ENCODE data around the gene SRXN1.
"Not testable (repeated sequence)": the region's sequence is repeated elsewhere in the genome, so short reads cannot be mapped to it uniquely, and the experiment has no call there.

The SRXN1 gene

DNA sequence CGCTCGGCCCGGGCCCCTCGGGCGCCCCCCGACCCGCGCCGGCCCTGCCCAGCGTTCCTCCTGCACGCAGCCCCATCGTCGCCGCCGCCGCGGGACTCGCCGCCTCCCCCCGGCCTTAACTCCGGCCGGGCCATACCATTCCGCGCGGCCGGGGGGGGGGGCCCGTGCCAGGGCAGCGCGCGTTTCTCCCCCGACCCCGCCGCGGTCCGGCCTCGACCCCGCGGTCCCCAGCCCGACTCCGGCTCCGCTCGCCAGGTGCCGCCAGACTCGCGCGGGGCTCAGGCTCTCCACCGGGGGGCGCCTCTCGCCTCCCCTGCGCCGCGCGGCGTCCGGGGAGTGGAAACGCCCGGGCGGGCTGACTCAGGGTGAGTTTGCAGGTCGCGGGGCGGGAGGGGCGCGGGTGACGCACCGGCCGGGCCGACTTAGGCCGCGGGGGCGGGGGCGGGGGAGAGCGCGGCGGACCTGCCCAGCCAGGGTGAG is at the start of gene SRXN1:
Gene SRXN1, minus strand, starts transcription at position 91 of the 480 bp plus-strand sequence. Its CDS starts 15 bp downstream, at position 76.
- peak; percentile 64 to 79 for DNase-seq (ENCODE audit: low read depth in 1 of 2, low spot score in 1 of 2)

DNA sequence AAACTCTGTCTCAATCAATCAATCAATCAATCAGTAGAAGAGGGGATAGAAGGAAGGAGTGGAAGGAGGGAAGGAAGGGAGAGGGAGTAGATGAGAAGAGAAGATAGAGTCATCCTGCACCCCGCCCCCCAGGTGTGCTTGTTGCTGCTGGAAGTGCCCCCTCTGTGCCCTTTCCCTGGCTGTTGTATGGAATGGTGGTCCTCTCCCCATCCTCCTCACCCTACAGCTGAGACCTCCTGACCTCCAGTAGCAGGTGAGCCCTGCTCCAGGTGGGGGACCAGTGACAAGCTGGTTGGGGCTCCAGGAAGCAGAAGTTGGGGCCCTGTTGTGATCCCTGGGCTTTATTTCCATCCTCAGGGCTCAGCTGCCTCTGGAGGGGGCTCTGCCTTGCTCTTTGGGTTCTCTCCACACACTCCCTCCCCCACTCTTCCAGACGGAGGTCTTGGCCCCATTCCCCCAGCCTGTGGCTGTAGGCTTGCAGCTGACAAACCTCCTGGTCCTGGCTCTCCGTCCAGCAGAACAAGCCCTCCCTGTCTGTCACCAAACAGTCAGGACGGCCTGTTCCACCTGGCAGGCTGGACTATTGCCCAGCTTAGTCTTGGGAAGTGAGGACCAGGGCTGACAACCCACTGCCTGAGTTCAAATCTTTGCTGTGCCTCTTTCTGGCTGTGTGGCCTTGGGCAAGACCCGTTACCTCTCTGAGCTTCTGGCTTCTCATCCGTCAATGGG is 48.6 kb upstream of the SRXN1 start:
- DNase-seq (ENCODE audit: low read depth in 1 of 2, low spot score in 1 of 2), result no peak

- DNase-seq (ENCODE audit: low read depth in 1 of 2, low spot score in 1 of 2), result no peak
Measured at GRCh38 chr20:699811-700338, 46.9 kb upstream of the SRXN1 start.

- no peak for DNase-seq (ENCODE audit: low read depth in 1 of 2, low spot score in 1 of 2)
Measured at GRCh38 chr20:699342-699741, 46.3 kb upstream of the SRXN1 start.

DNA sequence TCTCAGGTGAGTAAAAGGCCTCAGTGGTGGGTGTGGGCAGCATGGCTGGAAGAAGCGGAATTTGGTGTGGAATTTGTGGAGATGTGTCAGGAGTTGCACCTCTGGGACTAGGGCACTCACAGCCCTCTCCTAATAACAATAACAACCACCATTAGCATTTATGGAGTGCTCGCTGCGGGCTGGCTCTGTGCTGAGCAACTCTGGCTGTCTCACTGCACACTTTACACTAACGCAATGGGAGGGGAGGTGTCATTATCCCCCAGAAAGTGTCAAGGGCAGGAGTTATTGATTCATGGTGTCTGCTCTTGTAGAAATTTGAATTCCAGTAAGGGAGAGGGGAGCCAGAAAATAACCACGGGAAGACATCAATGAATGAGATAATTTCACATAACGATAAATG is 45.3 kb upstream of the SRXN1 start:
- no peak for DNase-seq (ENCODE audit: low read depth in 1 of 2, low spot score in 1 of 2)

DNA sequence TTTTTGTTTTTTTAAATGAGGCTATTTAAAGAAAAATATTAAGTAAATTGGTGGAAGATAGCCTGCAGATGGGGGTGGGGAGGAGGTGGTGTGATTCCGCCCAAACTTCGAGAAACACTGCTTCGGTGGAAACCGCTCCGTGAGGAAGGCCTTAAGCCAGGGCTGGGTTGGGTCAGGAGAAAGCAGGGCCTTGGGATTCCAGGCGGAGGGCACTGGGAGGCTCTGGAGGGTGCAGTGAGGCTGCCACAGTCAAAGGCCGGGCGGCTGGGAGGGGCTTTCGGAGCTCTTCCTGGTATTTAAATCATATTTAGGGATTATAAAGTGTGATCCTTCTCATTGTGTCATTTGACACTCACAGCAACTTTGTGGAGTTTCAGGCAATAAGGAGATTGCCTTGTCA is 44.8 kb upstream of the SRXN1 start:
- no peak for DNase-seq (ENCODE audit: low read depth in 1 of 2, low spot score in 1 of 2)

DNA sequence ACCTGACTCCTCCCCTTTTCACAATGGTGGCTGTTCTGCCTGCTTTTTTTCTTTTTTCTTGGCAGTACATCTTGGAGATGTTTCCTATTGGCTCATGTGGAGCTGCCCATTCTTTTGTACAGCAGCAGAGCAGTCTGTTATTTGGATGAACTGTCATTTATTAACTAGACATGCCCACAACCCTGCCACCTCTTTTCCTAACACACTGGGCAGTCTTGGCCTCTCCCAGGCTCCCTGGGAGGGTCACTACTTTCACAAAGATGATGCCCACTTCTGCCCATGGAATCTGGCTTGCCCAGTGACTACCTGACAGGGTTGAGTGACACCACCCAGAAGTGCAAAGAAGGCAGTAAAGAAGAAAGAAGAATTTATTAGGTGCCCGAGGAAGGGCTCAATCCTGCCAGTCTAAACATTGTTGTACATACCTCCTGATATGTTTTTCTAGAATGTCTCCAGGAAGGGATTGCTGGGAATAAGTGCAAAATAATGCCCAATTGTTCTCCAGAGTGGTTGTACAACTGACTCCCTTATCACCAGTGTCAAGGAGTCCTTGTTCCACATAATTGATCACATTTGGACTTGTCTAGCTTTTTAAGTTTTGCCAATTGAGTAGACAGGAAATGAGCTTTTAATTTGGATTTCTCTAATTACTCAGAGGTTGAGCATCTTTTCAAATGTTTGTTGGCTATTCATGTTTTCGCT is 42.3 kb upstream of the SRXN1 start:
- DNase-seq (ENCODE audit: low read depth in 1 of 2, low spot score in 1 of 2), result no peak

DNA sequence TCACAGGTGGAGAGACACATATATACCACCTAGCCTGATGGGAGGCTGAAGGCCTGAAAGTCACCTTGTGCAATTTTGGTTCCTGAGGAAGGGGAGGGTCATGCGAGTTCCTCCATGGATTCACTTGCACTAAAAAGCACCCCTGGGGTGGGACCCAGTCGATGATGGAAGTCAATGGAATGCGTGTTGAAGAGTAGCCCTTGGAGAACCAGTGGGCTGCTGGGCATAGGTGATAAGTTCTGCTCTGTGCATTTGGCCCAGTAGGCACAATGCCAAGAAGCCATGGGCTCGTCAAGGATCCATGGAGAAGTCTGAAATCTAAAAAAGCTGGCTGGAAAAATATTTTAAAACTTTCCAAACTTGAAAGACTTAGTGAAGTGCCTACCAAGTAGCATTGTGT is 41.5 kb upstream of the SRXN1 start:
- no peak for DNase-seq (ENCODE audit: low read depth in 1 of 2, low spot score in 1 of 2)

GRCh38 chr20:693786-694185 is 40.8 kb upstream of the SRXN1 start:
- DNase-seq (ENCODE audit: low read depth in 1 of 2, low spot score in 1 of 2), result not testable (repeated sequence)

DNA sequence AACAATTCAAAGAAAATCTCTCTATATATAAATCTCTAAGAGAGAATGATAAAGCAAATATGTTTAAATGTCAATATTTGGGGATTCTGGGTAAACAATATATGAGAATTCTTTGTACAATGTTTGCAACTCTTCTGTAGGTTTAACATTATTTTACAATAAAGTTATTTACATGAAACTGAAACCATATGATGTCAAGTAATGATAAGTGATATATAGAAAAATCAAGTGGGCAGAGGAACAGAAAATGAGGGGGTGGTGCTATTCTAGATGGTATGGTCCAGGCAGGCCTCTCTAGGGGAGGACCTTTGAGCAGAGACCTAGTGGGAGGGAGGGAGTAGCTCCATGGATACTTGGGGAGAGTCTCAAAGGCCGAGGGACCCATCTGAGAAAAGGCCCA is 39.0 kb upstream of the SRXN1 start:
- DNase-seq (ENCODE audit: low read depth in 1 of 2, low spot score in 1 of 2), result no peak

- DNase-seq (ENCODE audit: low read depth in 1 of 2, low spot score in 1 of 2), result no peak
Measured at GRCh38 chr20:689947-690346, 36.9 kb upstream of the SRXN1 start.

GRCh38 chr20:689348-689747 is 36.3 kb upstream of the SRXN1 start:
- DNase-seq (ENCODE audit: low read depth in 1 of 2, low spot score in 1 of 2), result no peak

DNA sequence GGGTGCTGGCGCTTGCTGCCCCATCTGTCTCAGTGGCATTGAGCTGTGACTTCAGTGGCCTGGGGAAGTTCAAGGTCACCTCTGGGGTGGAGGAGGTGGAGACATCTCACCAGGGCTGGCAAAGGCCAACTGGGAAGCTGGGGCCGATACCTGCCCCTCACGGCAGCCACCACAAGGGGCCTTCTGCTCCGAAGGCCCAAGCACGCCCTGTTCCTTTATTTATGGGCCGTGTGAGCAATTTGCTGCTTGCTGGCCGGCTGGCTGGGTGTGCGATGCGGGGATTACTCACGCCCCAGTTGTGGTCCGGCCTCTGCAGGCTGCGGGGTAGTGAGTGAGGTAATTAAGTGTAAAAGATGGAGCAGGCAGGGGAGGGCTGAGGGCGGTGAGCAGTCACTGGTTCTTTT is 35.8 kb upstream of the SRXN1 start:
- no peak for DNase-seq (ENCODE audit: low read depth in 1 of 2, low spot score in 1 of 2)

DNA sequence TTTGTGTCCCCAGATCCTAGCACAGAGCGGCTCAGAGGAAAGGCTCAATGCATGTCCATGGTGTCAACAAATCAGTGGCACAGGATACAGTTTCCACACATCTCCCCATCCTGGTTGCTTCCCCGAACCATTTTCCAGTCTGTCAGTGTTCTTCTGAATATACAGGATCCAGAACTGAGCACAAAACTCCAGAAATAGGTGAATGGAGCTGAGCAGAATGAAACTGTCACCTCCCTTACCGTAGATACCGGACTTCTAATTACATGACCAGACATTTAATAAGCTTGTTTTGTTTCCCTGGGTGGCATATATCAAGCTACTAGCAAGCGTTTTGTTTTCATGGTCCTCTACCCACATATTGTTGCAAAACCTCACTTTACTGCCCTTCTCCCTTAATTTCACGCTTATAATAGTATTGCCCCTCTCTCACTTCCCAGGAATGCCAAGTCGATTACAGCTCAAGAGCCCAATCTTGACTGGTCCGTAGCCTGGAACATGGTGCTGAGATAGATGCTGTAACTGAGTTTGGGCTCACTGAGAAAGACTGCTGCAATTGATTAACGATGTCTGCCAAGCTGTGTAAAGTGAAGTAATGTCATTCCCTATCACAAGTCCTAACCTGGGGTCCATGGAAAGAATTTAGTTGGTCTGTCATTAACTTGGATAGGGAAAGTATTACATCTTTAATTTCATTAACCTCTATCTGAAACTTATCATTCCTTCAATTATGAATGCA is 34.6 kb upstream of the SRXN1 start:
- DNase-seq (ENCODE audit: low read depth in 1 of 2, low spot score in 1 of 2), result no peak

- DNase-seq (ENCODE audit: low read depth in 1 of 2, low spot score in 1 of 2), result no peak
Measured at GRCh38 chr20:684676-685319, 31.8 kb upstream of the SRXN1 start.

GRCh38 chr20:682123-682522 is 29.1 kb upstream of the SRXN1 start:
- no peak for DNase-seq (ENCODE audit: low read depth in 1 of 2, low spot score in 1 of 2)

DNA sequence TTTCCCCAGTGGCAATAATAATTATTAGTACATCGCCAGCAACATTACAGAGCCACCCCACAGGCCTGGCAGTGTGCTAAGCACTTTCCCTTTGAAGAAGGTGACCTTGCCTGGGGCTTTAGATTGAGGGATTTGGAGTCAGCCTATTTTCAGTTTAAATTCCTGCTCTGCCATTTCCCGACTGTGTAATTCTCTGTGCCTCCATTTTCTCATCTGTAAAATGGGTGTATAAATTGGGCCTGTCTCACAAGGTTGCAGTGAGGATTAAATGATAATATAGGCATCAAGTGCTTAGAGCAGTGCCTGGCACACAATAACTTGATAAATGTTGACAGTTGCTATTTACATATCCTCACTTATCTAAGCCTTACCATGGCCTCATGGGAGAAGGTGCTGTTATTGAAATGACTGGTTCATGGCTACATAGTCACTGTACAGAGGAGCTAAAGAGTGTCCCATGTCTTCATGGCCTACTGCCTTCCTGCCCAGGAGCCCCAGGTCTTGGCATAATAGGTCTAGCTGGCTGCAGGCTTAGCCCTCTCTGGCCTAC is 27.7 kb upstream of the SRXN1 start:
- DNase-seq (ENCODE audit: low read depth in 1 of 2, low spot score in 1 of 2), result no peak

DNA sequence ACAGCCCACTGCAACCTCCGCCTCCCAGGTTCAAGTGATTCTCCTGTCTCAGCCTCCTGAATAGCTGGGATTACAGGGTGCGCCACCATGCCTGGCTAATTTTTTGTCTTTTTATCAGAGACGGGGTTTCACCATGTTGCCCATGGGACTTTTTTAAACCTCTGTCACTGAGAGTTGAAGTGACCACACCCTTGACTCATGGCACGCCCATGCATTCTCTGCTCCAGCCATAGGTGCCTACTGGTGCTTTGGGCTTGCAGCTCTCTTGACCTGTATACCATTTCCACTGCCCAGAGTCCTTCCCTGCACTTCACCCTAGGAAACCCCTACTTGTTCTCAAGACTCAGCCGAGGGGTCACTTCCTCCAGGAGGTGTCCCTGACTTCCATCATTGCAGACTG is 25.0 kb upstream of the SRXN1 start:
- no peak for DNase-seq (ENCODE audit: low read depth in 1 of 2, low spot score in 1 of 2)

- no peak for DNase-seq (ENCODE audit: low read depth in 1 of 2, low spot score in 1 of 2)
Measured at GRCh38 chr20:676967-677366, 24.0 kb upstream of the SRXN1 start.

DNA sequence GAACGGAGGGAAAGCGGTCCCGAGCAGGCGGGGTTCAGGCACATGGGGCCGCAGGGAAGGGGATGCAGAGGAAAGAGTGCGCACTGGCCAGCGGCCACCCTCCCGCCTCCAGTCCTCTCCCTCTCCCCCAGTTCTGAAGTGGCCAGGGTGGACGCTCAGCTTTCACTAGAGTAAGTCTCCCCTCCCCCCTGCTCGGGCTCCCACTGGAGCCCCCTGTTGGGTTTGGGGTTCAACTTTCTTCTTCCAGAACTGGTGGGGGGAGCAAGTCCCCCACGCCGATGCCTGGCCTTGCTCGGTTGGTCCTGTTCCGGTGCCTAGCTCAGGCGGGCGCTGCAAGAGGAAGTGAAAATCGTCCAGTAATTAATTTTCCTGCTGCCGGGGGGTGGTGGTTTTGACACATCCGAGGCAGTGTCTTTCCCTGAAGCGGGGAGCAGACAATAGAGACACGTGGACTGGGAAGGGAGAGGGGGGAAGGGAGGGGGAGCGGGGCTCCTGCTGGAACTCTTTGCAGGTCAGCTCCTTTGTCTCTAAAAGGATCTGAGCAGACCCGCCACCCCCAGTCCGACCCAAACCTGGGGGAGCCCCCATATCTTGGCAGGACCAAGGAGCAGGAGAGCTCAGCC is 23.4 kb upstream of the SRXN1 start:
- no peak for DNase-seq (ENCODE audit: low read depth in 1 of 2, low spot score in 1 of 2)
